Endothelial cell of umbilical vein (primary cell): ENCODE measurements around the gene CIDEC.
A peak's percentile ranks its signal among the peaks of the same experiment; 100 is the strongest.

ENCODE experiments used
- CTCF ChIP-seq, 2 donors: IDR thresholded peaks; 1 replicate in 1 of 2; 2 replicates in 1 of 2; pipeline ENCODE4 v1.5.1; 2011; ENCODE audit warnings: low read length in 2 of 2, mild to moderate bottlenecking in 2 of 2, moderate library complexity in 2 of 2, control low read depth in 1 of 2, inconsistent platforms in 1 of 2, low read depth in 1 of 2; ENCODE audit not compliant: insufficient read depth in 1 of 2; ENCODE audit errors: extremely low read depth in 1 of 2
- EZH2 ChIP-seq: IDR thresholded peaks from 2 replicates; pipeline ENCODE4 v1.6.1; 2012; ENCODE audit warnings: borderline replicate concordance, low read depth, mild to moderate bottlenecking, moderate library complexity, low read length, inconsistent platforms; ENCODE audit not compliant: severe bottlenecking
- POLR2A ChIP-seq: IDR thresholded peaks from 2 replicates; pipeline ENCODE4 v1.6.1; 2012; ENCODE audit warnings: low read depth, mild to moderate bottlenecking, control low read depth, low read length
- POLR2AphosphoS5 ChIP-seq: IDR thresholded peaks from 2 replicates; pipeline ENCODE4 v1.6.1; 2012; ENCODE audit warnings: low read depth, mild to moderate bottlenecking, control low read depth, low read length, moderate library complexity; ENCODE audit not compliant: insufficient read depth

GRCh38 chr3:9843715-9844438 lies 36.2 kb downstream of the CIDEC start, which contains the start of gene RPUSD3:
- TF ChIP-seq CTCF (IDR thresholded peaks at IDR 0.05; ENCODE audit: extremely low read depth in 1 of 2, insufficient read depth in 1 of 2, low read depth in 1 of 2, low read length in 2 of 2) (no peak), EZH2 (no peak), POLR2A (peak; percentile 77), POLR2AphosphoS5 (peak; percentile 80)
